SK-N-SH (cell line): ENCODE results near the gene PTPN13. TPM values are rescaled to one million over a fixed set of nuclear protein-coding genes. Genes with fewer than 3 reads are reported as not detected.

Experiments used
- CTCF ChIA-PET: fragments of 300-600, 350-600 bp; formaldehyde crosslinking; extraction: SDS; loops from one replicate; lab custom pipeline; 2021; lab: Yijun Ruan, JAX
- POLR2A ChIA-PET: fragments of 350-600 bp; sonication (Branson Sonifier 250); formaldehyde crosslinking; extraction: SDS; loops from one replicate; lab custom pipeline; 2020; ENCODE audit warnings: antibody characterized with exemption, inconsistent platforms; lab: Yijun Ruan, JAX
- DNase-seq: peaks from one replicate; pipeline ENCODE4 v3.0.0; 2012
- H2AFZ ChIP-seq: fragments of 200-600 bp; sonication (generic); 2 replicates; pipeline ENCODE4 v1.8.1; 2016; ENCODE audit warnings: antibody characterized with exemption, mild to moderate bottlenecking, low read depth
- H3F3A ChIP-seq: fragments of 200-600 bp; sonication (generic); replicated peaks from 2 replicates; pipeline ENCODE3; 2016; ENCODE audit warnings: antibody characterized with exemption, mild to moderate bottlenecking; ENCODE audit not compliant: insufficient read depth
- H3K27ac ChIP-seq, 2 experiments: fragments of 200-500 bp in 1 of 2; fragments of 200-600 bp in 1 of 2; sonication (Bioruptor generic) in 1 of 2; sonication (generic), shearing (Covaris generic) in 1 of 2; 2 replicates each; pipeline versions ENCODE4 v1.5.1 to v1.6.1; 2014 to 2016; ENCODE audit warnings: low read depth in 2 of 2, inconsistent platforms in 1 of 2, low read length in 1 of 2, mild to moderate bottlenecking in 1 of 2, mixed read lengths in 1 of 2
- H3K27me3 ChIP-seq: fragments of 200-600 bp; sonication (generic), shearing (Covaris generic); 2 replicates; pipeline ENCODE4 v1.6.1; 2016; ENCODE audit warnings: mixed run types; ENCODE audit not compliant: insufficient read depth
- H3K36me3 ChIP-seq, 2 experiments: fragments of 200-500 bp in 1 of 2; fragments of 200-600 bp in 1 of 2; sonication (Bioruptor generic) in 1 of 2; sonication (generic) in 1 of 2; replicated peaks in 1 of 2; 2 replicates each; pipeline versions ENCODE3 to v1.5.1; 2014 to 2016; ENCODE audit warnings: low read length in 1 of 2, mild to moderate bottlenecking in 1 of 2; ENCODE audit not compliant: insufficient read depth in 2 of 2, control insufficient read depth in 1 of 2
- H3K4me1 ChIP-seq, 2 experiments: fragments of 200-500 bp in 1 of 2; fragments of 200-600 bp in 1 of 2; sonication (Bioruptor generic) in 1 of 2; sonication (generic), shearing (Covaris generic) in 1 of 2; 2 replicates each; pipeline versions ENCODE4 v1.5.1 to v1.6.1; 2014 to 2016; ENCODE audit warnings: low read depth in 1 of 2, low read length in 1 of 2, mixed run types in 1 of 2; ENCODE audit not compliant: insufficient read depth in 2 of 2, control insufficient read depth in 1 of 2
- H3K4me2 ChIP-seq: fragments of 200-600 bp; sonication (generic), shearing (Covaris generic); 2 replicates; pipeline ENCODE4 v1.6.1; 2017; ENCODE audit warnings: mixed run types
- H3K4me3 ChIP-seq, 2 experiments: fragments of 200-500 bp in 1 of 2; fragments of 200-600 bp in 1 of 2; sonication (Bioruptor generic) in 1 of 2; sonication (generic), shearing (Covaris generic) in 1 of 2; 2 replicates each; pipeline versions ENCODE4 v1.5.1 to v1.8.1; 2014 to 2016; ENCODE audit warnings: low read depth in 2 of 2, inconsistent platforms in 1 of 2, low read length in 1 of 2, mild to moderate bottlenecking in 1 of 2, mixed read lengths in 1 of 2, moderate library complexity in 1 of 2
- H3K79me2 ChIP-seq: fragments of 200-600 bp; sonication (generic); 2 replicates; pipeline ENCODE4 v1.8.1; 2017; ENCODE audit warnings: mild to moderate bottlenecking; ENCODE audit not compliant: insufficient read depth
- H3K9ac ChIP-seq: fragments of 200-600 bp; sonication (generic); 2 replicates; pipeline ENCODE4 v1.6.1; 2017; ENCODE audit warnings: mixed run types
- H3K9me2 ChIP-seq: fragments of 200-600 bp; sonication (generic); 2 replicates; pipeline ENCODE4 v1.6.1; 2017; ENCODE audit warnings: mixed run types
- H3K9me3 ChIP-seq: fragments of 200-600 bp; sonication (generic); 2 replicates; pipeline ENCODE4 v1.6.1; 2017; ENCODE audit warnings: mixed run types, mild to moderate bottlenecking, moderate library complexity
- H4K20me1 ChIP-seq: fragments of 200-600 bp; sonication (generic); 2 replicates; pipeline ENCODE4 v1.6.1; 2017; ENCODE audit warnings: mild to moderate bottlenecking, mixed run types; ENCODE audit not compliant: insufficient read depth
- CHD2 ChIP-seq: fragments of 150-350 bp; IDR thresholded peaks from 2 replicates; pipeline ENCODE4 v1.6.1; 2018; ENCODE audit warnings: low read length; ENCODE audit not compliant: partially characterized antibody
- POLR2AphosphoS5 ChIP-seq: IDR thresholded peaks from 2 replicates; pipeline ENCODE4 v1.6.1; 2012; ENCODE audit warnings: low read depth, low read length
- RXRA ChIP-seq: IDR thresholded peaks from 2 replicates; pipeline ENCODE4 v1.4.0; 2012; ENCODE audit warnings: low read depth, mild to moderate bottlenecking, borderline replicate concordance
- SIN3A ChIP-seq: IDR thresholded peaks from 2 replicates; pipeline ENCODE4 v1.6.1; 2012; ENCODE audit warnings: low read depth, mild to moderate bottlenecking, low read length, moderate library complexity, borderline replicate concordance
- SMC3 ChIP-seq: IDR thresholded peaks from 2 replicates; pipeline ENCODE4 v1.6.1; 2012; ENCODE audit warnings: low read depth, low read length, improper control_type of control experiment
- TAF1 ChIP-seq: IDR thresholded peaks from 2 replicates; pipeline ENCODE4 v1.6.1; 2012; ENCODE audit warnings: low read depth, mild to moderate bottlenecking, low read length, moderate library complexity, borderline replicate concordance
- WGBS: methylation state at CpG from one replicate; pipeline ENCODE4 v1.1.6; 2017; ENCODE audit warnings: low lambda C conversion rate; 5-methylcytosine and 5-hydroxymethylcytosine counted together
- polyA plus RNA-seq, 3 experiments: library from polyadenylated mRNA; depleted of rRNA; stranded (reverse); fragments of >200 nt; gene quantifications; 2 replicates each; pipeline ENCODE4 v1.2.3, GENCODE V29; 2012
- TF ChIP-seq, protein P1 (sequence below): IDR thresholded peaks from 2 replicates; pipeline ENCODE4 v1.4.0; 2012; ENCODE audit warnings: low read depth, borderline replicate concordance
- TF ChIP-seq, protein P2 (sequence below): IDR thresholded peaks from 2 replicates; pipeline ENCODE4; 2012
- TF ChIP-seq, protein P3 (sequence below): fragments of 200-600 bp; sonication (generic); IDR thresholded peaks from 2 replicates; pipeline ENCODE4 v1.6.1; 2017; ENCODE audit warnings: antibody characterized with exemption, mild to moderate bottlenecking, moderate library complexity
- TF ChIP-seq, protein P4 (sequence below): IDR thresholded peaks from 2 replicates; pipeline ENCODE4 v1.4.0; 2012; ENCODE audit warnings: low read depth, borderline replicate concordance

PTPN13 gene
- polyA plus RNA-seq, 1 of the 3 experiments (the other 2 are of a cell fraction), result 5.5 TPM

DNA sequence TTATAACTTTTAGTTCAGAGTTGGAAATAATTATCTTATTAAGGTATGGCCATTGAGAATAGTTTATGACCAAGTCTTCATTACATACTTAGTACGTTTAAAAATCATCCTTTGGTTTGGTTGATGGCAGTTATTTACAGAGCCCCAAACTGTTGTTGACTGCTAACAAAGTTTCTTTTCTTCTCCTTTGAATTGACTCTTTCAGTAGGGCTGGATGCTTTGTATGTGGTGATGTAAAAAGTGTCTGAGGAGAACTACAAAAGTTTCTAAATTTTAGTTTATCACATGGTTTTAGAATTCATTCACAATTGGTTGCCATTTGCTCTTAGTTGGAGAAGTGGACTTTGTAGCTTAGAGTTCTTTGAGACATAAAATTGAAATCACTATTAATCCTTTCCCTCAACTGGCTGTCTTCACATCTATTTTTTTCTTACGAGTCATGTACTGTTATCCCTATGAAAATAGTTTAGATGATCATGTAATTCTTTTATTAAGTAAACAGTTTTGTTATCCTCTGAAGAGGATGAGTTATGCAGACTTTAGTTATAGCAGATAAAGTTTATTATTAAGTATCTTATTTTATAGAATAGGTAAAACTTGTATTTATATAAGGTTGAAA lies 14.8 kb downstream of the PTPN13 start (continued):
- TF ChIP-seq CHD2 (no peak), SMC3 (no peak)

DNA sequence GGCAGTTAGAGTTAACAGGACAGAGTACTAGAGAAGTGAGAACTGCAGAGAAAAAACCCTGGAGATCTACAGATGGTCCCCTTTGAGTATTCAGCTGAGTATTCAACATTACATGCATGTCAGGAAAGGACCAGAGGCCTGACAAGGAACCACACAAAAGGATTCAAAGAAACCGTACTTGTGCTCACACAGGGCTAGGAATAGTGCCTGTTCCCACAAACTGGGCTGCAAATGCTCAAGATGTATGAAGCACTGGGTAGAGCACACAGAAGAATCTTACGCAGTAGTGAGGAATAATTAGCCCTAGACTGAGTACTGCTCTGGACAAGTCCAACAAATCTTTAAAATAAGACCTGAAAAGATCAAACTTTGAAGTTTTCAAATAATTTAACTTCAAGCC lies 17.6 kb downstream of the PTPN13 start:
- no peaks in the 10 kb centered on the region; a peak in 1 of 4 replicates for H3K4me1 ChIP-seq
- no peaks in the 10 kb centered on the region for H3F3A ChIP-seq
- no peak overlapping the region for H3K4me2 ChIP-seq
- ChIA-PET CTCF (interaction anchor here (1.3 kb wide), 1 partner anchor 10 kb away, joined by 3 read pairs; no protein-coding TSS in a partner anchor), POLR2A (no interaction called here)
- H3K36me3 ChIP-seq, result no peaks in the 10 kb centered on the region
- no peak overlapping the region for H3K4me3 ChIP-seq
- no peaks in the 10 kb centered on the region for H3K9me3 ChIP-seq
- no peaks in the 10 kb centered on the region for H3K79me2 ChIP-seq
- no peaks in the 10 kb centered on the region; the same call in 1 of the 2 replicates for H4K20me1 ChIP-seq
- TF ChIP-seq, protein P1, sequence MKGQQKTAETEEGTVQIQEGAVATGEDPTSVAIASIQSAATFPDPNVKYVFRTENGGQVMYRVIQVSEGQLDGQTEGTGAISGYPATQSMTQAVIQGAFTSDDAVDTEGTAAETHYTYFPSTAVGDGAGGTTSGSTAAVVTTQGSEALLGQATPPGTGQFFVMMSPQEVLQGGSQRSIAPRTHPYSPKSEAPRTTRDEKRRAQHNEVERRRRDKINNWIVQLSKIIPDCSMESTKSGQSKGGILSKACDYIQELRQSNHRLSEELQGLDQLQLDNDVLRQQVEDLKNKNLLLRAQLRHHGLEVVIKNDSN, result no peak
- TF ChIP-seq RXRA, result no peak
- TF ChIP-seq, protein P2, sequence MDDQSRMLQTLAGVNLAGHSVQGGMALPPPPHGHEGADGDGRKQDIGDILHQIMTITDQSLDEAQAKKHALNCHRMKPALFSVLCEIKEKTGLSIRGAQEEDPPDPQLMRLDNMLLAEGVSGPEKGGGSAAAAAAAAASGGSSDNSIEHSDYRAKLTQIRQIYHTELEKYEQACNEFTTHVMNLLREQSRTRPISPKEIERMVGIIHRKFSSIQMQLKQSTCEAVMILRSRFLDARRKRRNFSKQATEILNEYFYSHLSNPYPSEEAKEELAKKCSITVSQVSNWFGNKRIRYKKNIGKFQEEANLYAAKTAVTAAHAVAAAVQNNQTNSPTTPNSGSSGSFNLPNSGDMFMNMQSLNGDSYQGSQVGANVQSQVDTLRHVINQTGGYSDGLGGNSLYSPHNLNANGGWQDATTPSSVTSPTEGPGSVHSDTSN, result no peak
- TF ChIP-seq SMC3, result no peak
- no peak for TF ChIP-seq POLR2AphosphoS5
- no peak for TF ChIP-seq SIN3A
- TF ChIP-seq, protein P3, sequence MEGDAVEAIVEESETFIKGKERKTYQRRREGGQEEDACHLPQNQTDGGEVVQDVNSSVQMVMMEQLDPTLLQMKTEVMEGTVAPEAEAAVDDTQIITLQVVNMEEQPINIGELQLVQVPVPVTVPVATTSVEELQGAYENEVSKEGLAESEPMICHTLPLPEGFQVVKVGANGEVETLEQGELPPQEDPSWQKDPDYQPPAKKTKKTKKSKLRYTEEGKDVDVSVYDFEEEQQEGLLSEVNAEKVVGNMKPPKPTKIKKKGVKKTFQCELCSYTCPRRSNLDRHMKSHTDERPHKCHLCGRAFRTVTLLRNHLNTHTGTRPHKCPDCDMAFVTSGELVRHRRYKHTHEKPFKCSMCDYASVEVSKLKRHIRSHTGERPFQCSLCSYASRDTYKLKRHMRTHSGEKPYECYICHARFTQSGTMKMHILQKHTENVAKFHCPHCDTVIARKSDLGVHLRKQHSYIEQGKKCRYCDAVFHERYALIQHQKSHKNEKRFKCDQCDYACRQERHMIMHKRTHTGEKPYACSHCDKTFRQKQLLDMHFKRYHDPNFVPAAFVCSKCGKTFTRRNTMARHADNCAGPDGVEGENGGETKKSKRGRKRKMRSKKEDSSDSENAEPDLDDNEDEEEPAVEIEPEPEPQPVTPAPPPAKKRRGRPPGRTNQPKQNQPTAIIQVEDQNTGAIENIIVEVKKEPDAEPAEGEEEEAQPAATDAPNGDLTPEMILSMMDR, result no peak
- TF ChIP-seq, protein P4, sequence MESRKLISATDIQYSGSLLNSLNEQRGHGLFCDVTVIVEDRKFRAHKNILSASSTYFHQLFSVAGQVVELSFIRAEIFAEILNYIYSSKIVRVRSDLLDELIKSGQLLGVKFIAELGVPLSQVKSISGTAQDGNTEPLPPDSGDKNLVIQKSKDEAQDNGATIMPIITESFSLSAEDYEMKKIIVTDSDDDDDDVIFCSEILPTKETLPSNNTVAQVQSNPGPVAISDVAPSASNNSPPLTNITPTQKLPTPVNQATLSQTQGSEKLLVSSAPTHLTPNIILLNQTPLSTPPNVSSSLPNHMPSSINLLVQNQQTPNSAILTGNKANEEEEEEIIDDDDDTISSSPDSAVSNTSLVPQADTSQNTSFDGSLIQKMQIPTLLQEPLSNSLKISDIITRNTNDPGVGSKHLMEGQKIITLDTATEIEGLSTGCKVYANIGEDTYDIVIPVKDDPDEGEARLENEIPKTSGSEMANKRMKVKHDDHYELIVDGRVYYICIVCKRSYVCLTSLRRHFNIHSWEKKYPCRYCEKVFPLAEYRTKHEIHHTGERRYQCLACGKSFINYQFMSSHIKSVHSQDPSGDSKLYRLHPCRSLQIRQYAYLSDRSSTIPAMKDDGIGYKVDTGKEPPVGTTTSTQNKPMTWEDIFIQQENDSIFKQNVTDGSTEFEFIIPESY, result no peak
- no peak for TF ChIP-seq TAF1
- H3K27ac ChIP-seq, result no peak overlapping the region
- no peaks in the 10 kb centered on the region for H3K27me3 ChIP-seq
- WGBS, result 94% methylated on average over 2 of the region's 2 CpGs
- no peaks in the 10 kb centered on the region for H3K9me2 ChIP-seq
- no peak overlapping the region for H2AFZ ChIP-seq
- no peak overlapping the region for H3K9ac ChIP-seq
- DNase-seq, result no peak
